Loucy (cell line): Measurements from ENCODE around the gene LAMTOR1.

ENCODE experiments used
- EZH2phosphoT487 ChIP-seq: fragments of 200-600 bp; IDR thresholded peaks from 2 replicates; pipeline ENCODE4 v1.6.1; 2018; ENCODE audit warnings: antibody characterized with exemption, mild to moderate bottlenecking, moderate library complexity, borderline replicate concordance
- TF ChIP-seq, protein P1 (sequence below): fragments of 200-600 bp; sonication (generic); conservative IDR thresholded peaks from 2 replicates; pipeline ENCODE4 v1.5.1; 2014; ENCODE audit warnings: mild to moderate bottlenecking, antibody characterized with exemption, low read length

GRCh38 chr11:72127923-72128322 is 24.8 kb upstream of the LAMTOR1 start:
- TF ChIP-seq, protein P1, sequence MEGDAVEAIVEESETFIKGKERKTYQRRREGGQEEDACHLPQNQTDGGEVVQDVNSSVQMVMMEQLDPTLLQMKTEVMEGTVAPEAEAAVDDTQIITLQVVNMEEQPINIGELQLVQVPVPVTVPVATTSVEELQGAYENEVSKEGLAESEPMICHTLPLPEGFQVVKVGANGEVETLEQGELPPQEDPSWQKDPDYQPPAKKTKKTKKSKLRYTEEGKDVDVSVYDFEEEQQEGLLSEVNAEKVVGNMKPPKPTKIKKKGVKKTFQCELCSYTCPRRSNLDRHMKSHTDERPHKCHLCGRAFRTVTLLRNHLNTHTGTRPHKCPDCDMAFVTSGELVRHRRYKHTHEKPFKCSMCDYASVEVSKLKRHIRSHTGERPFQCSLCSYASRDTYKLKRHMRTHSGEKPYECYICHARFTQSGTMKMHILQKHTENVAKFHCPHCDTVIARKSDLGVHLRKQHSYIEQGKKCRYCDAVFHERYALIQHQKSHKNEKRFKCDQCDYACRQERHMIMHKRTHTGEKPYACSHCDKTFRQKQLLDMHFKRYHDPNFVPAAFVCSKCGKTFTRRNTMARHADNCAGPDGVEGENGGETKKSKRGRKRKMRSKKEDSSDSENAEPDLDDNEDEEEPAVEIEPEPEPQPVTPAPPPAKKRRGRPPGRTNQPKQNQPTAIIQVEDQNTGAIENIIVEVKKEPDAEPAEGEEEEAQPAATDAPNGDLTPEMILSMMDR: no peak
- no peak for TF ChIP-seq EZH2phosphoT487
